DND-41 (cell line): Measurements from ENCODE around the gene UNC13C.

ENCODE experiments used
- CTCF ChIP-seq: IDR thresholded peaks from 2 replicates; pipeline ENCODE4 v1.5.1; 2012; ENCODE audit warnings: borderline replicate concordance, low read length, moderate library complexity, mild to moderate bottlenecking; ENCODE audit not compliant: poor library complexity, severe bottlenecking; ENCODE audit errors: extremely low read depth
- EZH2 ChIP-seq: IDR thresholded peaks from 3 replicates; pipeline ENCODE4 v1.6.1; 2012; ENCODE audit warnings: borderline replicate concordance, low read depth, mild to moderate bottlenecking, moderate library complexity, low read length, inconsistent platforms; ENCODE audit not compliant: severe bottlenecking

- no peak for TF ChIP-seq CTCF
- no peak for TF ChIP-seq EZH2
Observed at GRCh38 chr15:54226455-54226854, 248.2 kb downstream of the UNC13C start.
